GM18520 (cell line): ENCODE data around the gene STXBP6.

Source experiments
- ATAC-seq: cut with Tn5 transposase; IDR thresholded peaks from one replicate; pipeline ENCODE4 v1.9.1; 2021; ENCODE audit not compliant: unreplicated experiment

The STXBP6 gene

GRCh38 chr14:24889843-24890242 lies 160.1 kb downstream of the STXBP6 start:
- no peak for ATAC-seq

GRCh38 chr14:24888532-24888931 lies 161.4 kb downstream of the STXBP6 start:
- ATAC-seq: no peak

- ATAC-seq: no peak
Measured at GRCh38 chr14:24887623-24888304, 162.2 kb downstream of the STXBP6 start.

- ATAC-seq: no peak
Measured at GRCh38 chr14:24885410-24885913, 164.5 kb downstream of the STXBP6 start.

- ATAC-seq: no peak
Measured at GRCh38 chr14:24883576-24883975, 166.4 kb downstream of the STXBP6 start.

- no peak for ATAC-seq
Measured at GRCh38 chr14:24881116-24881893, 168.6 kb downstream of the STXBP6 start.

GRCh38 chr14:24880689-24881088 lies 169.3 kb downstream of the STXBP6 start:
- ATAC-seq: no peak

GRCh38 chr14:24879661-24880386 lies 170.1 kb downstream of the STXBP6 start:
- no peak for ATAC-seq

- no peak for ATAC-seq
Measured at GRCh38 chr14:24876996-24877395, 173.0 kb downstream of the STXBP6 start.

GRCh38 chr14:24875991-24876878 lies 173.7 kb downstream of the STXBP6 start:
- ATAC-seq: no peak

GRCh38 chr14:24875203-24875838 lies 174.6 kb downstream of the STXBP6 start:
- no peak for ATAC-seq

- no peak for ATAC-seq
Measured at GRCh38 chr14:24874514-24875202, 175.3 kb downstream of the STXBP6 start.

- no peak for ATAC-seq
Measured at GRCh38 chr14:24873551-24873950, 176.4 kb downstream of the STXBP6 start.

- ATAC-seq: no peak
Measured at GRCh38 chr14:24870949-24871701, 178.8 kb downstream of the STXBP6 start.

GRCh38 chr14:24868389-24868788 lies 181.6 kb downstream of the STXBP6 start:
- no peak for ATAC-seq

GRCh38 chr14:24866067-24866639 lies 183.8 kb downstream of the STXBP6 start:
- no peak for ATAC-seq

- no peak for ATAC-seq
Measured at GRCh38 chr14:24863968-24864684, 185.8 kb downstream of the STXBP6 start.

GRCh38 chr14:24861083-24861630 lies 188.8 kb downstream of the STXBP6 start:
- no peak for ATAC-seq
